Activated CD8-positive, alpha-beta memory T cell treated with anti-CD3 and anti-CD28 coated beads, Interleukin-2, amount 10 ng/mL, durations not matched to agents 7 days and 5 days (primary cell): ENCODE data around the gene NOS3. TPM values are rescaled to one million over a fixed set of nuclear protein-coding genes. Genes with fewer than 3 reads are reported as not detected.

Source experiments
- ATAC-seq: fragments of 150-1000 bp; cut with Tn5 transposase; one replicate; pipeline ENCODE4 v1.10.0; 2021; ENCODE audit warnings: moderate library complexity
- CTCF ChIA-PET: fragments of 350-600 bp; sonication (Branson Sonifier 250); formaldehyde crosslinking; loops from one replicate; lab custom pipeline; 2021; ENCODE audit warnings: antibody characterized with exemption; lab: Charles Lee
- DNase-seq: peaks from one replicate; pipeline ENCODE4 v3.0.0-alpha.2; 2020
- H3K27ac Mint-ChIP-seq: one replicate; pipeline ENCODE4 v1.8.0; 2021; ENCODE audit warnings: mild to moderate bottlenecking, mixed read lengths
- H3K27me3 Mint-ChIP-seq: one replicate; pipeline ENCODE4 v1.8.0; 2021; ENCODE audit warnings: mixed read lengths
- H3K36me3 Mint-ChIP-seq: one replicate; pipeline ENCODE4 v1.8.0; 2021; ENCODE audit warnings: mild to moderate bottlenecking, mixed read lengths
- H3K4me1 Mint-ChIP-seq: one replicate; pipeline ENCODE4 v1.8.0; 2021; ENCODE audit warnings: mixed read lengths
- H3K4me3 Mint-ChIP-seq: one replicate; pipeline ENCODE4 v1.8.0; 2021; ENCODE audit warnings: mild to moderate bottlenecking, moderate library complexity, mixed read lengths
- H3K9me3 Mint-ChIP-seq: one replicate; pipeline ENCODE4 v1.8.0; 2022; ENCODE audit warnings: low read depth, mixed read lengths
- total RNA-seq, 2 experiments: library from RNA; stranded (reverse); gene quantifications; one replicate each; pipeline ENCODE4 v1.2.3, GENCODE V29; 2021

NOS3 gene
- total RNA-seq, 2 experiments from 2014 or later, result 6.4 to 10.8 TPM

GRCh38 chr7:150947761-150948651, 42.8 kb upstream of the NOS3 start:
- CTCF ChIA-PET, result interaction anchor here (1.5 kb wide), 1 partner anchor 15 kb away, joined by 5 read pairs; no protein-coding TSS in a partner anchor
- ATAC-seq (no peak), DNase-seq (no peak)
- Mint-ChIP-seq H3K4me3 (no peak overlapping the region), H3K4me1 (peaks cover 1% of the 10 kb centered on the region), H3K27me3 (peaks cover 21% of the 10 kb centered on the region), H3K9me3 (no peaks in the 10 kb centered on the region), H3K36me3 (no peaks in the 10 kb centered on the region), H3K27ac (no peak overlapping the region)

- no peaks in the 10 kb centered on the region for H3K4me1 Mint-ChIP-seq
- H3K36me3 Mint-ChIP-seq, result no peaks in the 10 kb centered on the region
- no peak overlapping the region for H3K4me3 Mint-ChIP-seq
- H3K27ac Mint-ChIP-seq, result no peak overlapping the region
- peaks cover 21% of the 10 kb centered on the region for H3K27me3 Mint-ChIP-seq
- CTCF ChIA-PET, result interaction anchor here (1.5 kb wide), 1 partner anchor 14 kb away, joined by 5 read pairs; no protein-coding TSS in a partner anchor
- ATAC-seq, result no peak
- H3K9me3 Mint-ChIP-seq, result no peaks in the 10 kb centered on the region
- no peak for DNase-seq
Measured at GRCh38 chr7:150948791-150949251, 42.0 kb upstream of the NOS3 start.

GRCh38 chr7:150949564-150949963, 41.3 kb upstream of the NOS3 start:
- DNase-seq (no peak), ATAC-seq (no peak)
- CTCF ChIA-PET, result interaction anchor here (0.6 to 1.5 kb wide), 2 partner anchors 13 to 156 kb away, joined by 3 to 5 read pairs; no protein-coding TSS in a partner anchor
- Mint-ChIP-seq H3K4me3 (no peak overlapping the region), H3K9me3 (no peaks in the 10 kb centered on the region), H3K27ac (no peak overlapping the region), H3K4me1 (no peaks in the 10 kb centered on the region), H3K27me3 (peaks cover 21% of the 10 kb centered on the region), H3K36me3 (no peaks in the 10 kb centered on the region)

GRCh38 chr7:150949971-150950491, 40.8 kb upstream of the NOS3 start:
- H3K9me3 Mint-ChIP-seq, result no peaks in the 10 kb centered on the region
- H3K27me3 Mint-ChIP-seq, result peaks cover 23% of the 10 kb centered on the region
- H3K36me3 Mint-ChIP-seq, result no peaks in the 10 kb centered on the region
- H3K4me3 Mint-ChIP-seq, result no peak overlapping the region
- no peaks in the 10 kb centered on the region for H3K4me1 Mint-ChIP-seq
- DNase-seq (no peak), ATAC-seq (no peak)
- no peak overlapping the region for H3K27ac Mint-ChIP-seq
- CTCF ChIA-PET, result interaction anchor here (1.0 kb wide), 1 partner anchor 58 kb away, joined by 4 read pairs; no protein-coding TSS in a partner anchor

GRCh38 chr7:150950496-150951180, 40.2 kb upstream of the NOS3 start:
- CTCF ChIA-PET, result interaction anchor here (1.0 kb wide), 1 partner anchor 57 kb away, joined by 4 read pairs; no protein-coding TSS in a partner anchor
- Mint-ChIP-seq H3K4me3 (no peak overlapping the region), H3K9me3 (no peaks in the 10 kb centered on the region), H3K4me1 (no peaks in the 10 kb centered on the region), H3K36me3 (no peaks in the 10 kb centered on the region), H3K27me3 (peaks cover 20% of the 10 kb centered on the region), H3K27ac (no peak overlapping the region)
- ATAC-seq (no peak), DNase-seq (no peak)

- ATAC-seq (no peak), DNase-seq (no peak)
- CTCF ChIA-PET, result no interaction called here
- Mint-ChIP-seq H3K4me1 (no peaks in the 10 kb centered on the region), H3K27ac (no peak overlapping the region), H3K9me3 (no peaks in the 10 kb centered on the region), H3K27me3 (peaks cover 18% of the 10 kb centered on the region), H3K4me3 (no peak overlapping the region), H3K36me3 (no peaks in the 10 kb centered on the region)
Measured at GRCh38 chr7:150951181-150951520, 39.7 kb upstream of the NOS3 start.

GRCh38 chr7:150951521-150951920, 39.3 kb upstream of the NOS3 start:
- Mint-ChIP-seq H3K27ac (no peak overlapping the region), H3K27me3 (peaks cover 17% of the 10 kb centered on the region), H3K4me1 (no peaks in the 10 kb centered on the region), H3K4me3 (no peak overlapping the region), H3K9me3 (no peaks in the 10 kb centered on the region), H3K36me3 (no peaks in the 10 kb centered on the region)
- ATAC-seq (no peak), DNase-seq (no peak)
- CTCF ChIA-PET, result interaction anchor here (2.6 kb wide), 1 partner anchor 11 kb away, joined by 8 read pairs; no protein-coding TSS in a partner anchor

- CTCF ChIA-PET, result interaction anchor here (2.6 kb wide), 1 partner anchor 10 kb away, joined by 8 read pairs; no protein-coding TSS in a partner anchor
- DNase-seq (no peak), ATAC-seq (no peak)
- no peak overlapping the region for H3K27ac Mint-ChIP-seq
- H3K9me3 Mint-ChIP-seq, result no peaks in the 10 kb centered on the region
- no peaks in the 10 kb centered on the region for H3K36me3 Mint-ChIP-seq
- H3K4me1 Mint-ChIP-seq, result no peaks in the 10 kb centered on the region
- H3K27me3 Mint-ChIP-seq, result peaks cover 24% of the 10 kb centered on the region
- H3K4me3 Mint-ChIP-seq, result no peak overlapping the region
Measured at GRCh38 chr7:150952331-150953050, 38.3 kb upstream of the NOS3 start.

- no peaks in the 10 kb centered on the region for H3K36me3 Mint-ChIP-seq
- H3K4me1 Mint-ChIP-seq, result no peaks in the 10 kb centered on the region
- H3K4me3 Mint-ChIP-seq, result no peak overlapping the region
- H3K9me3 Mint-ChIP-seq, result no peaks in the 10 kb centered on the region
- peaks cover 23% of the 10 kb centered on the region for H3K27me3 Mint-ChIP-seq
- CTCF ChIA-PET, result interaction anchor here (0.8 to 2.6 kb wide), 5 partner anchors 9 to 66 kb away, joined by 3 to 8 read pairs (median 5); no protein-coding TSS in a partner anchor
- no peak for ATAC-seq
- DNase-seq, result no peak
- H3K27ac Mint-ChIP-seq, result no peak overlapping the region
Measured at GRCh38 chr7:150953061-150953997, 37.5 kb upstream of the NOS3 start.

GRCh38 chr7:150954201-150954985, 36.4 kb upstream of the NOS3 start:
- peaks cover 29% of the 10 kb centered on the region for H3K27me3 Mint-ChIP-seq
- peaks cover 1% of the 10 kb centered on the region for H3K4me1 Mint-ChIP-seq
- no peak overlapping the region for H3K4me3 Mint-ChIP-seq
- no peak for DNase-seq
- no peak overlapping the region for H3K27ac Mint-ChIP-seq
- H3K36me3 Mint-ChIP-seq, result no peaks in the 10 kb centered on the region
- CTCF ChIA-PET, result interaction anchor here (0.8 to 2.6 kb wide), 5 partner anchors 8 to 65 kb away, joined by 3 to 8 read pairs (median 5); no protein-coding TSS in a partner anchor
- H3K9me3 Mint-ChIP-seq, result no peaks in the 10 kb centered on the region
- ATAC-seq, result no peak

GRCh38 chr7:150954986-150955518, 35.8 kb upstream of the NOS3 start:
- H3K4me1 Mint-ChIP-seq, result peaks cover 1% of the 10 kb centered on the region
- peaks cover 34% of the 10 kb centered on the region for H3K27me3 Mint-ChIP-seq
- CTCF ChIA-PET, result interaction anchor here (1.5 kb wide), 1 partner anchor 57 kb away, joined by 5 read pairs; no protein-coding TSS in a partner anchor
- ATAC-seq (no peak), DNase-seq (no peak)
- H3K36me3 Mint-ChIP-seq, result no peaks in the 10 kb centered on the region
- H3K4me3 Mint-ChIP-seq, result no peak overlapping the region
- H3K9me3 Mint-ChIP-seq, result no peaks in the 10 kb centered on the region
- no peak overlapping the region for H3K27ac Mint-ChIP-seq
